OCI-LY3 (cell line): ENCODE measurements around the gene DENND6A.
"Not testable (repeated sequence)": the region's sequence is repeated elsewhere in the genome, so short reads cannot be mapped to it uniquely, and the experiment has no call there.

Experiments
- H2AFZ ChIP-seq: fragments of 200-600, 300-600 bp; shearing (Covaris generic); 2 replicates; pipeline ENCODE4 v1.6.0; 2014; ENCODE audit warnings: antibody characterized with exemption, low read depth, low read length
- H3K27ac ChIP-seq: fragments of 200-600, 300-600 bp; sonication (generic); 2 replicates; pipeline ENCODE4 v1.5.1; 2014; ENCODE audit warnings: mild to moderate bottlenecking, low read length, moderate library complexity, mixed read lengths
- H3K27me3 ChIP-seq: fragments of 200-600, 300-600 bp; sonication (generic); 2 replicates; pipeline ENCODE4 v1.6.1; 2014; ENCODE audit warnings: low read depth, low read length, mixed read lengths
- H3K36me3 ChIP-seq: fragments of 200-600, 300-600 bp; sonication (generic); replicated peaks from 2 replicates; pipeline ENCODE3; 2014; ENCODE audit warnings: low read depth, low read length, mixed read lengths
- H3K4me1 ChIP-seq: fragments of 300-600, 200-600 bp; sonication (generic); 2 replicates; pipeline ENCODE4 v1.6.1; 2014; ENCODE audit warnings: low read length, mixed read lengths
- H3K4me2 ChIP-seq: fragments of 200-600, 300-600 bp; sonication (generic); 2 replicates; pipeline ENCODE4 v1.6.1; 2014; ENCODE audit warnings: low read length, mixed read lengths
- H3K4me3 ChIP-seq: fragments of 300-600, 200-600 bp; sonication (generic); 2 replicates; pipeline ENCODE4 v1.5.1; 2014; ENCODE audit warnings: antibody characterized with exemption, mild to moderate bottlenecking, low read length, moderate library complexity
- H3K79me2 ChIP-seq: fragments of 300-600, 200-600 bp; shearing (Covaris generic); 2 replicates; pipeline ENCODE4 v1.6.1; 2014; ENCODE audit warnings: mild to moderate bottlenecking, low read length, mixed read lengths
- H3K9ac ChIP-seq: fragments of 300-600, 200-600 bp; shearing (Covaris generic); 2 replicates; pipeline ENCODE4 v1.6.0; 2014; ENCODE audit warnings: mild to moderate bottlenecking, low read length, moderate library complexity
- H3K9me3 ChIP-seq: fragments of 200-600, 300-600 bp; shearing (Covaris generic); 2 replicates; pipeline ENCODE4 v1.6.1; 2014; ENCODE audit warnings: low read length, mixed read lengths; ENCODE audit not compliant: insufficient read depth
- H4K20me1 ChIP-seq: fragments of 200-600, 300-600 bp; sonication (generic); 2 replicates; pipeline ENCODE4 v1.6.1; 2016; ENCODE audit warnings: low read length, mixed read lengths; ENCODE audit not compliant: insufficient read depth
- CTCF ChIP-seq: fragments of 200-600, 300-600 bp; sonication (generic); IDR thresholded peaks from 2 replicates; pipeline ENCODE4 v1.5.1; 2014; ENCODE audit warnings: antibody characterized with exemption, low read length, low read depth
- EZH2phosphoT487 ChIP-seq: fragments of 200-600 bp; shearing (Covaris generic); IDR thresholded peaks from 2 replicates; pipeline ENCODE4 v1.6.1; 2018; ENCODE audit warnings: antibody characterized with exemption, mixed run types, low read depth

Gene DENND6A

GRCh38 chr3:57706462-57706861 is 13.6 kb upstream of the DENND6A start:
- H3K27ac ChIP-seq, result no peak overlapping the region
- no peaks in the 10 kb centered on the region; the same call in 1 of the 2 replicates for H3K27me3 ChIP-seq
- TF ChIP-seq CTCF (no peak), EZH2phosphoT487 (no peak)
- no peaks in the 10 kb centered on the region for H3K36me3 ChIP-seq
- no peaks in the 10 kb centered on the region for H3K9me3 ChIP-seq
- no peak overlapping the region for H3K9ac ChIP-seq
- H3K4me3 ChIP-seq, result no peak overlapping the region
- H3K79me2 ChIP-seq, result no peaks in the 10 kb centered on the region
- no peaks in the 10 kb centered on the region for H3K4me1 ChIP-seq
- H4K20me1 ChIP-seq, result no peaks in the 10 kb centered on the region
- no peak overlapping the region for H2AFZ ChIP-seq
- H3K4me2 ChIP-seq, result no peak overlapping the region

- H3K27me3 ChIP-seq, H3K4me3 ChIP-seq, H3K4me1 ChIP-seq, H3K79me2 ChIP-seq, H3K4me2 ChIP-seq, H3K27ac ChIP-seq, H3K36me3 ChIP-seq, H3K9ac ChIP-seq, H4K20me1 ChIP-seq, H3K9me3 ChIP-seq, H2AFZ ChIP-seq: not testable (repeated sequence)
These were observed 12.5 kb upstream of the DENND6A start for GRCh38 chr3:57705351-57705750.

GRCh38 chr3:57701781-57702180 is 8.9 kb upstream of the DENND6A start:
- no peak overlapping the region for H3K9ac ChIP-seq
- H3K4me2 ChIP-seq, result no peak overlapping the region
- H2AFZ ChIP-seq, result no peak overlapping the region
- H3K36me3 ChIP-seq, result no peaks in the 10 kb centered on the region
- TF ChIP-seq CTCF, result no peak
- no peak for TF ChIP-seq EZH2phosphoT487
- H3K4me1 ChIP-seq, result no peaks in the 10 kb centered on the region
- no peaks in the 10 kb centered on the region for H4K20me1 ChIP-seq
- no peak overlapping the region for H3K4me3 ChIP-seq
- H3K79me2 ChIP-seq, result no peaks in the 10 kb centered on the region
- H3K27me3 ChIP-seq, result no peaks in the 10 kb centered on the region
- no peak overlapping the region for H3K27ac ChIP-seq
- no peaks in the 10 kb centered on the region for H3K9me3 ChIP-seq

GRCh38 chr3:57700737-57701136 is 7.9 kb upstream of the DENND6A start:
- no peak overlapping the region for H2AFZ ChIP-seq
- no peaks in the 10 kb centered on the region for H4K20me1 ChIP-seq
- no peak for TF ChIP-seq EZH2phosphoT487
- no peak for TF ChIP-seq CTCF
- H3K36me3 ChIP-seq, result no peaks in the 10 kb centered on the region
- no peaks in the 10 kb centered on the region for H3K79me2 ChIP-seq
- H3K27me3 ChIP-seq, result no peaks in the 10 kb centered on the region
- H3K4me1 ChIP-seq, result no peaks in the 10 kb centered on the region
- no peak overlapping the region for H3K9ac ChIP-seq
- H3K4me2 ChIP-seq, result no peak overlapping the region
- no peak overlapping the region for H3K4me3 ChIP-seq
- no peak overlapping the region for H3K27ac ChIP-seq
- no peaks in the 10 kb centered on the region for H3K9me3 ChIP-seq

- no peak overlapping the region for H3K9ac ChIP-seq
- no peak overlapping the region for H3K4me3 ChIP-seq
- H3K79me2 ChIP-seq, result no peaks in the 10 kb centered on the region
- no peaks in the 10 kb centered on the region for H3K4me1 ChIP-seq
- H3K36me3 ChIP-seq, result no peaks in the 10 kb centered on the region
- H4K20me1 ChIP-seq, result no peaks in the 10 kb centered on the region
- H3K27ac ChIP-seq, result no peak overlapping the region
- no peak overlapping the region for H3K4me2 ChIP-seq
- no peaks in the 10 kb centered on the region for H3K27me3 ChIP-seq
- H2AFZ ChIP-seq, result no peak overlapping the region
- no peaks in the 10 kb centered on the region for H3K9me3 ChIP-seq
- TF ChIP-seq CTCF (no peak), EZH2phosphoT487 (no peak)
These were observed 6.7 kb upstream of the DENND6A start for GRCh38 chr3:57699591-57699990.
